Mammary epithelial cell (primary cell): ENCODE data around the gene LHX4.

Experiments
- CTCF ChIP-seq, 2 donors: IDR thresholded peaks in 1 of 2; conservative IDR thresholded peaks in 1 of 2; 2 replicates each; pipeline ENCODE4 v1.5.1; 2011 to 2012; ENCODE audit warnings: inconsistent platforms in 2 of 2, low read length in 2 of 2, mild to moderate bottlenecking in 2 of 2, control low read depth in 1 of 2, low read depth in 1 of 2; ENCODE audit not compliant: insufficient read depth in 1 of 2; ENCODE audit errors: extremely low read depth in 1 of 2
- EZH2 ChIP-seq: IDR thresholded peaks from 2 replicates; pipeline ENCODE4 v1.6.1; 2012; ENCODE audit warnings: low read length, inconsistent platforms, borderline replicate concordance

GRCh38 chr1:180267211-180267561, 37.1 kb downstream of the LHX4 start:
- no peak for TF ChIP-seq CTCF (conservative IDR thresholded peaks at IDR 0.05 in 1 of 2, IDR thresholded peaks at IDR 0.05 in 1 of 2; ENCODE audit: extremely low read depth in 1 of 2, insufficient read depth in 1 of 2, low read depth in 1 of 2, low read length in 2 of 2)
- TF ChIP-seq EZH2, result no peak
